H9 (cell line): ENCODE results near the gene NIT2. TPM values are rescaled to one million over a fixed set of nuclear protein-coding genes. Genes with fewer than 3 reads are reported as not detected.

Experiments used
- DNase-seq: peaks from one replicate; pipeline ENCODE4 v3.0.0-alpha.2; 2017
- H2AFZ ChIP-seq: one replicate; pipeline ENCODE4 v1.6.1; 2013; ENCODE audit warnings: mild to moderate bottlenecking, low read length, control low read depth, moderate library complexity
- H2AK5ac ChIP-seq: 2 replicates; pipeline ENCODE4 v1.6.1; 2013; ENCODE audit warnings: low read length, control low read depth, mixed read lengths; ENCODE audit not compliant: insufficient read length
- H2BK120ac ChIP-seq: one replicate; pipeline ENCODE4 v1.6.1; 2013; ENCODE audit warnings: low read depth, mild to moderate bottlenecking, low read length, control low read depth, inconsistent platforms; ENCODE audit not compliant: poor library complexity, severe bottlenecking
- H2BK12ac ChIP-seq: 2 replicates; pipeline ENCODE4 v1.6.1; 2013; ENCODE audit warnings: low read length, control low read depth, mixed read lengths, low read depth; ENCODE audit not compliant: insufficient read length
- H2BK15ac ChIP-seq: 2 replicates; pipeline ENCODE4 v1.6.1; 2013; ENCODE audit warnings: low read depth, low read length, control low read depth
- H2BK20ac ChIP-seq: one replicate; pipeline ENCODE4 v1.6.1; 2013; ENCODE audit warnings: low read depth, mild to moderate bottlenecking, low read length, control low read depth, inconsistent platforms; ENCODE audit not compliant: poor library complexity, severe bottlenecking
- H2BK5ac ChIP-seq: 2 replicates; pipeline ENCODE4 v1.6.1; 2013; ENCODE audit warnings: low read length, control low read depth, mixed read lengths; ENCODE audit not compliant: insufficient read length
- H3K14ac ChIP-seq: 2 replicates; pipeline ENCODE4 v1.6.1; 2013; ENCODE audit warnings: low read length, control low read depth; ENCODE audit not compliant: insufficient read depth
- H3K18ac ChIP-seq: 2 replicates; pipeline ENCODE4 v1.6.1; 2013; ENCODE audit warnings: low read depth, mild to moderate bottlenecking, mixed read lengths, low read length, control low read depth; ENCODE audit not compliant: insufficient read length
- H3K23ac ChIP-seq: 2 replicates; pipeline ENCODE4 v1.6.1; 2013; ENCODE audit warnings: low read length, control low read depth, mixed read lengths, low read depth; ENCODE audit not compliant: insufficient read length
- H3K23me2 ChIP-seq: 2 replicates; pipeline ENCODE4 v1.6.1; 2013; ENCODE audit warnings: low read depth, mild to moderate bottlenecking, mixed read lengths, low read length, control low read depth; ENCODE audit not compliant: insufficient read length, poor library complexity, severe bottlenecking
- H3K27ac ChIP-seq: 2 replicates; pipeline ENCODE4 v1.5.1; 2013; ENCODE audit warnings: low read length, control low read depth, mixed read lengths, low read depth; ENCODE audit not compliant: insufficient read length
- H3K27me3 ChIP-seq: 2 replicates; pipeline ENCODE4 v1.6.1; 2013; ENCODE audit warnings: low read length, control low read depth, inconsistent platforms; ENCODE audit not compliant: insufficient read depth
- H3K4ac ChIP-seq: 2 replicates; pipeline ENCODE4 v1.6.1; 2013; ENCODE audit warnings: low read depth, mild to moderate bottlenecking, control low read depth, inconsistent platforms, low read length, moderate library complexity
- H3K4me1 ChIP-seq: 2 replicates; pipeline ENCODE4 v1.6.1; 2013; ENCODE audit warnings: low read length, control low read depth, inconsistent platforms; ENCODE audit not compliant: insufficient read depth
- H3K4me2 ChIP-seq: 2 replicates; pipeline ENCODE4 v1.6.1; 2013; ENCODE audit warnings: low read length, control low read depth, mixed read lengths; ENCODE audit not compliant: insufficient read length, insufficient read depth
- H3K56ac ChIP-seq: 2 replicates; pipeline ENCODE4 v1.6.1; 2013; ENCODE audit warnings: low read depth, mild to moderate bottlenecking, mixed read lengths, low read length, control low read depth; ENCODE audit not compliant: insufficient read length
- H3K79me1 ChIP-seq: 2 replicates; pipeline ENCODE4 v1.6.1; 2013; ENCODE audit warnings: low read depth, mild to moderate bottlenecking, moderate library complexity, low read length, control low read depth, inconsistent platforms; ENCODE audit not compliant: insufficient read depth, poor library complexity, severe bottlenecking
- H3K79me2 ChIP-seq: 2 replicates; pipeline ENCODE4 v1.6.1; 2013; ENCODE audit warnings: low read length, control low read depth, inconsistent platforms; ENCODE audit not compliant: insufficient read depth
- H3K9ac ChIP-seq: 2 replicates; pipeline ENCODE4 v1.6.1; 2013; ENCODE audit warnings: low read length, control low read depth, mixed read lengths; ENCODE audit not compliant: insufficient read length; ENCODE audit errors: extremely low read depth
- H3K9me3 ChIP-seq: one replicate; pipeline ENCODE4 v1.6.1; 2013; ENCODE audit warnings: low read depth, low read length, inconsistent platforms; ENCODE audit not compliant: control insufficient read depth
- H3T11ph ChIP-seq: one replicate; pipeline ENCODE4 v1.6.1; 2013; ENCODE audit warnings: mild to moderate bottlenecking, low read length, control low read depth, inconsistent platforms
- H4K20me1 ChIP-seq: one replicate; pipeline ENCODE4 v1.6.1; 2013; ENCODE audit not compliant: control insufficient read depth, insufficient read length, insufficient read depth
- H4K5ac ChIP-seq: 2 replicates; pipeline ENCODE4 v1.6.1; 2013; ENCODE audit warnings: low read depth, mild to moderate bottlenecking, mixed read lengths, low read length, control low read depth; ENCODE audit not compliant: insufficient read length
- H4K8ac ChIP-seq: replicated peaks from 2 replicates; pipeline ENCODE4 v1.6.1; 2013; ENCODE audit warnings: low read length, control low read depth, mixed read lengths, low read depth; ENCODE audit not compliant: insufficient read length
- H4K91ac ChIP-seq: 2 replicates; pipeline ENCODE4 v1.6.1; 2013; ENCODE audit warnings: low read depth, mild to moderate bottlenecking, moderate library complexity, mixed read lengths, low read length, control low read depth; ENCODE audit not compliant: insufficient read length
- H3K27ac Mint-ChIP-seq, 3 experiments: 2 replicates in 2 of 3; 3 replicates in 1 of 3; pipeline ENCODE4 v1.8.0; 2020 to 2021; ENCODE audit warnings: mixed read lengths in 3 of 3, mild to moderate bottlenecking in 1 of 3, moderate library complexity in 1 of 3
- H3K27me3 Mint-ChIP-seq: 2 replicates; pipeline ENCODE4 v1.8.0; 2021; ENCODE audit warnings: low read depth, mild to moderate bottlenecking, moderate library complexity, mixed read lengths
- H3K36me3 Mint-ChIP-seq, 3 experiments: 2 replicates in 2 of 3; 3 replicates in 1 of 3; pipeline ENCODE4 v1.8.0; 2020 to 2021; ENCODE audit warnings: low read depth in 3 of 3, mixed read lengths in 3 of 3; ENCODE audit not compliant: insufficient read depth in 1 of 3
- H3K4me1 Mint-ChIP-seq, 2 experiments: 2 replicates each; pipeline ENCODE4 v1.8.0; 2020; ENCODE audit warnings: mixed read lengths in 2 of 2
- H3K4me3 Mint-ChIP-seq, 2 experiments: 2 replicates in 1 of 2; 3 replicates in 1 of 2; pipeline ENCODE4 v1.8.0; 2020 to 2021; ENCODE audit warnings: mild to moderate bottlenecking in 2 of 2, mixed read lengths in 2 of 2, moderate library complexity in 1 of 2
- H3K9me3 Mint-ChIP-seq, 2 experiments: 2 replicates in 1 of 2; 3 replicates in 1 of 2; pipeline ENCODE4 v1.8.0; 2020; ENCODE audit warnings: mild to moderate bottlenecking in 2 of 2, mixed read lengths in 2 of 2, moderate library complexity in 1 of 2
- total RNA-seq: library from RNA; stranded (reverse); gene quantifications from 2 replicates; pipeline ENCODE4 v1.2.1, GENCODE V29; 2021
- TF ChIP-seq, protein P1 (sequence below): fragments of 200-600 bp; sonication (generic); conservative IDR thresholded peaks from 3 replicates; pipeline ENCODE4 v1.8.0; 2021; ENCODE audit warnings: antibody characterized with exemption, mild to moderate bottlenecking

Gene NIT2
- total RNA-seq, 1 experiment from 2014 or later: 26.6 TPM

DNA sequence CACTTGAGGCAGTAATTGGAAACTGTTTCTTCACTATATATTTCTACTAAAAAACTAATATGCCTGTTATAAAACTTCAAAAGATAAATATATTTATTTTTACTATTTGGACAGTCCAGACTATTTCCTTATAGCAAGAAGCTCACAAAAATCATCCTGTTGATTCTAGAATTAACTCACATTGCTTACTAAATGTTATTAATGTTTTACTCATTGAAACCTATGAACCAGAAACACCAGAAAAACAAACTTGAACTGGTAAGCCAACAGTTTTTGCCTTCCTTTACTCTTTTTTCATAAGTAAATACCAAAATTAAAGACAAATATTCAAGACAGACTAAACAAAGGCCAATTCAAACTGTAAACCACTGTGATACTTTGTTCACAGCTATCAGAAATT, 40.0 kb downstream of the NIT2 start:
- no peak for DNase-seq
- Histone ChIP-seq H4K91ac (no peak overlapping the region), H3K4ac (no peak overlapping the region), H3K27ac (no peak overlapping the region), H2BK120ac (no peak overlapping the region), H4K8ac (no peak overlapping the region), H2BK12ac (no peak overlapping the region), H3K27me3 (no peaks in the 10 kb centered on the region), H3K9ac (no peak overlapping the region), H3K23me2 (no peaks in the 10 kb centered on the region), H3K23ac (no peak overlapping the region), H2AFZ (no peak overlapping the region), H4K20me1 (no peaks in the 10 kb centered on the region), H3K56ac (no peak overlapping the region), H2BK20ac (no peak overlapping the region), H2AK5ac (no peak overlapping the region), H3K18ac (no peak overlapping the region), H3K9me3 (no peaks in the 10 kb centered on the region), H2BK15ac (no peak overlapping the region), H3K14ac (no peak overlapping the region), H3K4me1 (no peaks in the 10 kb centered on the region), H2BK5ac (no peak overlapping the region), H3K79me2 (no peaks in the 10 kb centered on the region), H3T11ph (no peak overlapping the region), H3K79me1 (peaks cover 2% of the 10 kb centered on the region), H4K5ac (no peak overlapping the region), H3K4me2 (no peak overlapping the region)
- Mint-ChIP-seq H3K4me3 (no peak overlapping the region), H3K27me3 (no peaks in the 10 kb centered on the region), H3K36me3 (peaks cover 7 to 69% (median 48%) of the 10 kb centered on the region in 3 experiments; a peak in 6 of 7 replicates), H3K4me1 (peaks cover 0 to 6% of the 10 kb centered on the region in 2 experiments; a peak in 1 of 4 replicates), H3K27ac (no peak overlapping the region), H3K9me3 (no peaks in the 10 kb centered on the region)
- TF ChIP-seq, protein P1, sequence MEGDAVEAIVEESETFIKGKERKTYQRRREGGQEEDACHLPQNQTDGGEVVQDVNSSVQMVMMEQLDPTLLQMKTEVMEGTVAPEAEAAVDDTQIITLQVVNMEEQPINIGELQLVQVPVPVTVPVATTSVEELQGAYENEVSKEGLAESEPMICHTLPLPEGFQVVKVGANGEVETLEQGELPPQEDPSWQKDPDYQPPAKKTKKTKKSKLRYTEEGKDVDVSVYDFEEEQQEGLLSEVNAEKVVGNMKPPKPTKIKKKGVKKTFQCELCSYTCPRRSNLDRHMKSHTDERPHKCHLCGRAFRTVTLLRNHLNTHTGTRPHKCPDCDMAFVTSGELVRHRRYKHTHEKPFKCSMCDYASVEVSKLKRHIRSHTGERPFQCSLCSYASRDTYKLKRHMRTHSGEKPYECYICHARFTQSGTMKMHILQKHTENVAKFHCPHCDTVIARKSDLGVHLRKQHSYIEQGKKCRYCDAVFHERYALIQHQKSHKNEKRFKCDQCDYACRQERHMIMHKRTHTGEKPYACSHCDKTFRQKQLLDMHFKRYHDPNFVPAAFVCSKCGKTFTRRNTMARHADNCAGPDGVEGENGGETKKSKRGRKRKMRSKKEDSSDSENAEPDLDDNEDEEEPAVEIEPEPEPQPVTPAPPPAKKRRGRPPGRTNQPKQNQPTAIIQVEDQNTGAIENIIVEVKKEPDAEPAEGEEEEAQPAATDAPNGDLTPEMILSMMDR: no peak
